Adrenal gland (tissue), 12 donors: ENCODE results near the gene PKNOX2. TPM values are rescaled to one million over a fixed set of nuclear protein-coding genes. Genes with fewer than 3 reads are reported as not detected.

ENCODE experiments used
- DNase-seq, 7 donors: peaks; one replicate each; pipeline ENCODE4 v3.0.0-alpha.2; 2019 to 2020
- H3K27ac ChIP-seq, 5 donors: fragments of 200-600 bp; sonication (generic) in 4 of 5; 1 replicate in 3 of 5; 2 replicates in 2 of 5; pipeline versions ENCODE4 v1.5.1 to v1.8.0; 2016 to 2020; ENCODE audit warnings: mild to moderate bottlenecking in 1 of 5
- H3K27me3 ChIP-seq: fragments of 200-600 bp; 2 replicates; pipeline ENCODE4 v1.8.0; 2021
- H3K36me3 ChIP-seq, 2 donors: fragments of 200-600 bp; replicated peaks in 1 of 2; 1 replicate in 1 of 2; 2 replicates in 1 of 2; pipeline versions ENCODE4 v1.5.1 to v1.8.0; 2018 to 2022
- H3K4me1 ChIP-seq, 2 donors: fragments of 200-600 bp; replicated peaks in 1 of 2; 1 replicate in 1 of 2; 2 replicates in 1 of 2; pipeline versions ENCODE4 v1.5.1 to v1.8.0; 2018 to 2021
- H3K4me3 ChIP-seq, 4 donors: fragments of 200-600 bp; sonication (generic) in 3 of 4; one replicate each; pipeline ENCODE4 v1.5.1; 2016 to 2018
- H3K9me3 ChIP-seq, 3 donors: fragments of 200-600 bp; sonication (generic) in 1 of 3; replicated peaks in 1 of 3; 1 replicate in 2 of 3; 2 replicates in 1 of 3; pipeline versions ENCODE4 v1.5.1 to v1.8.0; 2016 to 2021
- CTCF ChIP-seq, 6 experiments: fragments of 450-650 bp in 4 of 6; fragments of 200-600 bp in 2 of 6; sonication (generic) in 1 of 6; IDR thresholded peaks; 1 replicate in 5 of 6; 2 replicates in 1 of 6; pipeline versions ENCODE4 v1.5.1 to v1.8.0; 2016 to 2021; ENCODE audit warnings: antibody characterized with exemption in 6 of 6, mild to moderate bottlenecking in 2 of 6, moderate library complexity in 1 of 6
- POLR2A ChIP-seq, 2 donors: fragments of 450-650 bp; IDR thresholded peaks; one replicate each; pipeline ENCODE4 v1.6.1; 2017; ENCODE audit warnings: antibody characterized with exemption in 2 of 2, mild to moderate bottlenecking in 2 of 2, moderate library complexity in 1 of 2
- WGBS, 4 donors: extraction: QIAGEN DNeasy Blood & Tissue Kit in 2 of 4; methylation state at CpG; one replicate each; pipeline versions ENCODE4 v1.1.5 to v1.1.7; 2013 to 2017; 5-methylcytosine and 5-hydroxymethylcytosine counted together
- intact Hi-C, 2 donors: fragments of 100-400 bp; cut with DNase I; formaldehyde crosslinking; loops; one replicate each; pipeline versions ENCODE4 v1.14.1 to v1.15.0; 2022 to 2023
- polyA plus RNA-seq, 3 donors: library from polyadenylated mRNA; stranded (reverse); fragments of 200-250 nt in 2 of 3; fragments of 350-450 nt in 1 of 3; fragmentation: Illumina TruSeq in 1 of 3; extraction: RNeasy Lipid Tissue Mini Kit (QIAGEN cat#74804) in 1 of 3; gene quantifications; one replicate each; pipeline ENCODE4 v1.2.3, GENCODE V29; 2013 to 2014
- total RNA-seq, 9 donors: library from RNA; depleted of rRNA in 4 of 9; stranded (reverse); fragments of >200 nt in 4 of 9; fragments of 120-200 nt in 1 of 9; fragmentation: NEBNext Ultra II Directional in 1 of 9; extraction: Animal tissue kit (Norgen Biotek cat#: 25700) in 1 of 9; gene quantifications; one replicate each; pipeline versions ENCODE4 v1.1.0 to v1.2.4, GENCODE V29; 2013 to 2023
- donor health status: healthy with polysubstance abuse.
- donor health status: Bipolar disorder and iron deficiency.
- donor health status: DM: yes; HTN: yes; CAD: no.
- donor health status: DM: no; HTN: no; CAD: no.
- donor health status: DM: no; HTN: no; CAD: no.
- donor health status: DM: yes; HTN: yes; CAD: no.

Gene PKNOX2
- total and polyA plus RNA-seq, 12 donors = 1.2 to 34.7 (median 3.1) TPM

DNA sequence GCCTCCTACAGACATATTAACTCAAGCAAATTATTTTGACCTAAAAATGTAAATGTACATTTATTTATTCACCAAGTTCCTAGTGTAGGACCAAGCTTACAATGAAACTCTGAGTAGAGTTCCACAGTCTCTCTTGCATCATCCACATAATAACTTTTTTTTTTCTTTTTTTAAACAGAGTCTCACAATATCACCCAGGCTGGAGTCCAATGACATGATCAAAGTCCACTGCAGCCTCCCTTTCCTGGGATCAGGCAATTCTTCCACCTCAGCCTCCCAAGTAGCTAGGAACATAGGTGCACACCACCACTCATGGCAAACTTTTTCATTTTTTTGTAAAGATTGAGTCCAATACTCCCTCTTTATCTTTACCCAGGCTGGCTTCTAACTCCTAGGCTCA lies 303.5 kb downstream of the PKNOX2 start:
- Histone ChIP-seq H3K36me3 (no peaks in the 10 kb centered on the region), H3K9me3 (no peaks in the 10 kb centered on the region), H3K27ac (no peak overlapping the region), H3K4me3 (no peak overlapping the region), H3K27me3 (no peaks in the 10 kb centered on the region), H3K4me1 (no peaks in the 10 kb centered on the region)
- intact Hi-C loops = no loop called here
- no peak for TF ChIP-seq POLR2A (IDR thresholded peaks at IDR 0.05)
- no peak for TF ChIP-seq CTCF (IDR thresholded peaks at IDR 0.05)
- DNase-seq = no peak

GRCh38 chr11:125468852-125469251 lies 304.3 kb downstream of the PKNOX2 start:
- no peak overlapping the region for H3K4me3 ChIP-seq
- no peaks in the 10 kb centered on the region for H3K27me3 ChIP-seq
- no peak for DNase-seq
- H3K4me1 ChIP-seq = no peaks in the 10 kb centered on the region
- H3K36me3 ChIP-seq = no peaks in the 10 kb centered on the region
- intact Hi-C loops = no loop called here
- H3K27ac ChIP-seq = no peak overlapping the region
- H3K9me3 ChIP-seq = no peaks in the 10 kb centered on the region
- TF ChIP-seq CTCF (IDR thresholded peaks at IDR 0.05) = no peak
- no peak for TF ChIP-seq POLR2A (IDR thresholded peaks at IDR 0.05)
- WGBS, 4 donors = 92 to 97% (median 94%) methylated on average over 2 of the region's 2 CpGs

DNA sequence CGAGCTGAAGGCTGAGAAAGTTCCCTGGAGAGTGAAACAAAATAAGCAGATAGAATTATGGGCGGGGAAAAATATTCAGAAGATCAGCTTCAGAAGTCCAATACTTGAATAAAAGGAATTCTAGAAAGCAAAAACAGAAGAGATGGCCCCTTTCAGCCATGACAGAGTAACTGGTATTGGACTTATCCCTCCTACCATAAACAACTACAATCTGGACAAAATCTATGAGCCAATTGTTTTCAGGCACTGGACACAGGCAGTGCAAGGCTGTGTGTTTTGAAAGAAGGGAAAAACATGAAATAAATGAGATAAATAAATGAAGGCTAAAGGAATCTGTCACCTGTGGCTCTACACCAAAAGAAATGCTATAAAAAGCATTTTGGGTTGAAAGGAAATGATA lies 305.8 kb downstream of the PKNOX2 start:
- 81 to 87% (median 84%) methylated on average over 2 of the region's 2 CpGs for WGBS, 4 donors
- intact Hi-C loops = no loop called here

GRCh38 chr11:125476721-125477120 lies 312.2 kb downstream of the PKNOX2 start:
- H3K4me1 ChIP-seq = no peaks in the 10 kb centered on the region
- no peak for DNase-seq
- no peaks in the 10 kb centered on the region for H3K9me3 ChIP-seq
- no peak overlapping the region for H3K27ac ChIP-seq
- no peak overlapping the region for H3K4me3 ChIP-seq
- no peaks in the 10 kb centered on the region for H3K36me3 ChIP-seq
- TF ChIP-seq POLR2A (IDR thresholded peaks at IDR 0.05) (no peak), CTCF (IDR thresholded peaks at IDR 0.05) (no peak)
- intact Hi-C loops = no loop called here
- 68 to 73% (median 70%) methylated on average over 3 of the region's 3 CpGs for WGBS, 4 donors
- no peaks in the 10 kb centered on the region for H3K27me3 ChIP-seq

More for the DNA sequence above, 305.8 kb downstream of the PKNOX2 start:
- Histone ChIP-seq H3K36me3 (no peaks in the 10 kb centered on the region), H3K4me1 (no peaks in the 10 kb centered on the region), H3K27ac (no peak overlapping the region), H3K27me3 (no peaks in the 10 kb centered on the region), H3K9me3 (no peaks in the 10 kb centered on the region), H3K4me3 (no peak overlapping the region)
- DNase-seq = no peak
- TF ChIP-seq CTCF (IDR thresholded peaks at IDR 0.05) (no peak), POLR2A (IDR thresholded peaks at IDR 0.05) (no peak)
